AG09319 (cell line): Measurements from ENCODE around the gene CP.
"Not testable (repeated sequence)": the region's sequence is repeated elsewhere in the genome, so short reads cannot be mapped to it uniquely, and the experiment has no call there.

Experiments used
- DNase-seq: peaks from one replicate; pipeline ENCODE4 v3.0.0-alpha.2; 2010; ENCODE audit warnings: low read depth; ENCODE audit errors: extremely low read depth
- TF ChIP-seq, protein P1 (sequence below): IDR thresholded peaks from 2 replicates; pipeline ENCODE4 v1.5.1; 2011; ENCODE audit warnings: low read depth, mild to moderate bottlenecking, inconsistent platforms, low read length, moderate library complexity

The CP gene

DNA sequence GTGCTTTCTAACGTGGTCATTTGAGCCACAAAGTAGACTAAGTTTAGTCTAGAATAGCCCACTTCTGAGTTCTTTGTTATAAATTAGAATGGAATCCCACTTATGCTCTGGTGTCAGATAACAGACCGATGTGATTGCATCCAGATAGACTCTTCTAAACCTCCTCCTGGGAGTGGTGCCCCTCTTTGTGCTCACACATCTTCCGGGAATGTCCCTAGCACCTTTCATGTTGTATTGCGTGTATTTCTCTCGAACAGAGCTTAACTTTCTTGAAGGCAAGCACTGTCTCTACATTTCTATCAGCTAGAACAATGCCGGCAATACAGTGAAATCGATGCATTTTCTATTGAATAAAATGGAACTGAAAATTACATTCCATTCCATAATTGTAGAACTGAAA lies 23.0 kb downstream of the CP start:
- no peak for DNase-seq
- TF ChIP-seq, protein P1, sequence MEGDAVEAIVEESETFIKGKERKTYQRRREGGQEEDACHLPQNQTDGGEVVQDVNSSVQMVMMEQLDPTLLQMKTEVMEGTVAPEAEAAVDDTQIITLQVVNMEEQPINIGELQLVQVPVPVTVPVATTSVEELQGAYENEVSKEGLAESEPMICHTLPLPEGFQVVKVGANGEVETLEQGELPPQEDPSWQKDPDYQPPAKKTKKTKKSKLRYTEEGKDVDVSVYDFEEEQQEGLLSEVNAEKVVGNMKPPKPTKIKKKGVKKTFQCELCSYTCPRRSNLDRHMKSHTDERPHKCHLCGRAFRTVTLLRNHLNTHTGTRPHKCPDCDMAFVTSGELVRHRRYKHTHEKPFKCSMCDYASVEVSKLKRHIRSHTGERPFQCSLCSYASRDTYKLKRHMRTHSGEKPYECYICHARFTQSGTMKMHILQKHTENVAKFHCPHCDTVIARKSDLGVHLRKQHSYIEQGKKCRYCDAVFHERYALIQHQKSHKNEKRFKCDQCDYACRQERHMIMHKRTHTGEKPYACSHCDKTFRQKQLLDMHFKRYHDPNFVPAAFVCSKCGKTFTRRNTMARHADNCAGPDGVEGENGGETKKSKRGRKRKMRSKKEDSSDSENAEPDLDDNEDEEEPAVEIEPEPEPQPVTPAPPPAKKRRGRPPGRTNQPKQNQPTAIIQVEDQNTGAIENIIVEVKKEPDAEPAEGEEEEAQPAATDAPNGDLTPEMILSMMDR: no peak

DNA sequence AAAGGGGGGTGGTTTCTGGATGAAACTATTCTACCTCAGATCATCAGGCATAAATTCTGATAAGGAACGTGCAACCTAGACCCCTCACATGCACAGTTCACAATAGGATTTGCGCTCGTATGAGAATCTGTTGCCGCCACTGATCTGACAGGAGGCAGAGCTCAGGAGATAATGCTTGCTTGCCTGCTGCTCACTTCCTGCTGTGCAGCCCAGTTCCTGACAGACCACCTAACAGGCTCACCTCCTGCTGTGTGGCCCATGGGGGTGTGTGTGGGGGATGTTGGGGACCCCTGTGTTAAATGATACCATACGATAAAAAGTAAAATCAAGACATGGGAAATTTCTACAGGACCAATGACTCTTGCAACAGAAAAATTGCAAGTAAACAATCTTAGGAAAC lies 24.0 kb downstream of the CP start:
- TF ChIP-seq, protein P1: no peak
- no peak for DNase-seq

DNA sequence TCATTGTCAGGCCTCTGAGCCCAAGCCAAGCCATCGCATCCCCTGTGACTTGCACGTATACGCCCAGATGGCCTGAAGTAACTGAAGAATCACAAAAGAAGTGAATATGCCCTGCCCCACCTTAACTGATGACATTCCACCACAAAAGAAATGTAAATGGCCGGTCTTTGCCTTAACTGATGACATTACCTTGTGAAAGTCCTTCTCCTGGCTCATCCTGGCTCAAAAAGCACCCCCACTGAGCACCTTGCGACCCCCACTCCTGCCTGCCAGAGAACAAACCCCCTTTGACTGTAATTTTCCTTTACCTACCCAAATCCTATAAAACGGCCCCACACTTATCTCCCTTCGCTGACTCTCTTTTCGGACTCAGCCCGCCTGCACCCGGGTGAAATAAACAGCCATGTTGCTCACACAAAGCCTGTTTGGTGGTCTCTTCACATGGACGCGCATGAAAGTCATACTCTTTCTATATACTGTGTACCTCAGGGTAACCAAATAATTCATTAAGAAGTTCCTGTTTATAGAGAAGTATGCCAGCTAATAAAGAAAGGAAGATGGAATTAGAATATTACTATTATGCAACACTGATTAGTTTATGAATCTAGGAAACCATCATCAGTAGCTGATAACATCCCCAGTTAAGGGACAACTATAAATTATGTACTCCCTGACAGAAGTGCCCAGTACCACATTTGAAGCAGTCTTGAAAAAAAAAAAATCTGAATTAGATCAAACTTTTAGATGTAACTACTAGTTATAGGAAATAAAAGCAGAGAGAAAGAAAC lies 24.6 kb downstream of the CP start:
- not testable (repeated sequence) for DNase-seq

DNA sequence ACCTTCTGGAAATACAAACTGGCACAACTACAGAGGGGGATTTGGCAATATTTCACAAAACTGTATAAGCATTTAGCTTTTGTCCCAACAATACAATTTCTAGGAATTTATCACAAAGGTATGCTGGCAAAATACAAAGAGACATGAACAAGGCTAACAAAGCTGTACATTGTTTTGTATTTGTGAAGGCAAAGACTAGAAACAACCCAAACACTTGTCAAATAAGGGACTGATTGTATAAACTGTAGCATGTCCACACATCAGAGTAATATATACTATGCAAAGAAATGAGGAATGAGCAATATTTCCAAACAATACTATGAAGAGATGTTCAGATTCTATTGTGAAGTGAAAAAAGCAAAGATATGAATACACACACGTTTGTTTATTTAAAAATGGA lies 26.4 kb downstream of the CP start:
- TF ChIP-seq, protein P1: no peak
- no peak for DNase-seq

DNA sequence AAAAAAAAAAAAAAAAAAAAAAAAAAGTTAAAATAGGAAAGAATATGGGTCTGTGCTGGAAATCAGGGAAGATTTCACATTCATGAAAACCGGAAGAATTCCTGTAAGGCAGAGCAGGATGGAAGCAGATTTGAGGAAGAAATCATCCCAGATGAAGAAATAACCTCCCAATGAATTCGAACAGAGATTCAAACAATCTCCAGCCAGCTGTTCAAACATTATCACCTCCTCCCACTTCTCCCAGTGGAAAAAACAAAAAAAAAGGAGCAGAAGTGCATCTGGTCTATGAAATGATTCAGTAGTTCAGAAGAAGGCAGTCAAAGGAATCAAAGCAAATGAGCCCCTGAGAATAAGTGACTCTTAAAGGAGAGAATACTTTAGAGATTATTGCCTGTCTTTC lies 33.1 kb downstream of the CP start:
- no peak for DNase-seq
- TF ChIP-seq, protein P1: no peak

DNA sequence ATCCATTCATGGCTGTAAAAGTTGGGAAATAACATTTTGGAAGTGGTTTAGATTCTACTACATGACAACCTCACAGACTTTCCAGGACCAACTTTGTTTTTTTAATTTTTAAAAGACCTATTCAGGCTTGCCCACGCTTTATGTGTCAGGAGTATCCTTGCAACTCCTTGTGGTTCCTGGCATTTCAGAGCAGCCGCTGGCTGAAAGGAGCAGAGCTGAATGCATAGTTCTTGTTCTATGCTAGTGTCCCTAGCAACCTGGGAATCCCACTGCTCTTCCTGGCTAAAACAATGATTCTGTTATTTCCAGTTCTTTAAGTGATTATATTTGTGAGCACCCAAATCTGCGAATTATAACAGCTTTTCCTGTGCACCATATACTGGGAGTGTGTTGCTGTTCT lies 34.9 kb downstream of the CP start:
- DNase-seq: no peak
- TF ChIP-seq, protein P1: no peak

DNA sequence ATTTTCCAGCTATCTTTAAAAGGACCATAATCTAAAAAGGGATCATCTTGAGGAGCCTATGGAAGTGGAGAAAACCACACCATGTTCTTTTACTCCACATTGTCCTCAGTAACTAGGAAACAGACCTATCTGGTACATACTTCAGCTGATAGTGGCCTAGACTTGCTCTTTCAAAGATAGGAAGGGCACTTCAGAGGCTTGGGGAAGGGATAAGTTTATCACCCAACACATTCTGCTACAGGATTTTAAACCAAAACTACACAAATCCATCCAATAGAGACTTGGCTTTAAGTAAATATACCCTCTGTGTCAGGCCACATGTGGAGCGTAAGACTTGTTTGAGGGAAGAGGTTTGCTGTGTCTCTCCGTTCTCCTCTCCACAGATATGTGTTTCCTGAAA lies 35.4 kb downstream of the CP start:
- DNase-seq: no peak
- TF ChIP-seq, protein P1: no peak

DNA sequence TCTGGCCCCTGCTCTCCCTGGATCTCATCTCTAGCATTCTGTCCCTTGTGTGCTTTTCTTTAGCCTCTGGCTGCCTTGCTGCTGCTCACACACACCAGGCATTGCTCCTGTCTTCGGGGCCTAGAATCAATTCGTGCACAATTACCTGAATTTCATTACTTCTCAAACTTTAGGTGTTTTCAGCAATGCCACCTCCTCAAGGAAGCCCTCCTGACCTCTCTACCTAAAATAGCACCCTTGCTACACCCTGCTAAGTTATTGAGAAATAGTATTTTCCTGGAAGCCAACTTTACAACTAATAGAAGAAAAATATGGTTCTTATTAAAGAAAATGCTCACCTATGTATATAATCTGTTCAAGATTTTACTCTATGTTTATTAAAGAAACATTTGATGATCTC lies 40.4 kb downstream of the CP start:
- TF ChIP-seq, protein P1: no peak
- DNase-seq: no peak
